Neural progenitor cell (in vitro differentiated cells): Measurements from ENCODE around the gene AFF3.
"Not testable (repeated sequence)": the region's sequence is repeated elsewhere in the genome, so short reads cannot be mapped to it uniquely, and the experiment has no call there.

Experiments
- EZH2 ChIP-seq: fragments of 200-600 bp; sonication (generic); IDR thresholded peaks from 2 replicates; pipeline ENCODE4 v1.6.1; 2017; ENCODE audit warnings: antibody characterized with exemption, mild to moderate bottlenecking, moderate library complexity
- EZH2phosphoT487 ChIP-seq: fragments of 200-600 bp; sonication (generic); IDR thresholded peaks from 2 replicates; pipeline ENCODE4 v1.6.1; 2017; ENCODE audit warnings: antibody characterized with exemption
- TF ChIP-seq, protein P1 (sequence below): fragments of 200-600 bp; sonication (generic); IDR thresholded peaks from 2 replicates; pipeline ENCODE4 v1.5.1; 2017; ENCODE audit warnings: antibody characterized with exemption, mild to moderate bottlenecking

DNA sequence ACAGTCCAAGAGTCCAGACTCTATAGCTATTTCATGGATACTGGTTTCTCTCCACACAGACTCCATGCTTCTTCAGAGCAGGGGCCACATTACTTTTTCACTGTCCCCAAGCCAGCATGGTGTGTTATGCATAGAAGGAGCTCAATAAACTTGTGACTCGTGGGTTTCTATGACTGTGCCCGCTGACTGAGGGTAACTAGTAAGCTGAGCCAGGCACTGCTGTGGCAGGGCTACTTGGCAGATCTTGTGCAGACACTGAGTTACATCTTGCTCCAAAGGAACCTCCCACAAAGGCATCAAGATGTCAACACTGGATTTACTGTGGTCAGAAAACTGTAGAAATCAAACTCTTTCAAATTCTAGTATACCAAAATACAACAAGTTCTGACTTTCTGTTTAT is 56.6 kb downstream of the AFF3 start:
- not testable (repeated sequence) for TF ChIP-seq EZH2phosphoT487, EZH2
- TF ChIP-seq, protein P1, sequence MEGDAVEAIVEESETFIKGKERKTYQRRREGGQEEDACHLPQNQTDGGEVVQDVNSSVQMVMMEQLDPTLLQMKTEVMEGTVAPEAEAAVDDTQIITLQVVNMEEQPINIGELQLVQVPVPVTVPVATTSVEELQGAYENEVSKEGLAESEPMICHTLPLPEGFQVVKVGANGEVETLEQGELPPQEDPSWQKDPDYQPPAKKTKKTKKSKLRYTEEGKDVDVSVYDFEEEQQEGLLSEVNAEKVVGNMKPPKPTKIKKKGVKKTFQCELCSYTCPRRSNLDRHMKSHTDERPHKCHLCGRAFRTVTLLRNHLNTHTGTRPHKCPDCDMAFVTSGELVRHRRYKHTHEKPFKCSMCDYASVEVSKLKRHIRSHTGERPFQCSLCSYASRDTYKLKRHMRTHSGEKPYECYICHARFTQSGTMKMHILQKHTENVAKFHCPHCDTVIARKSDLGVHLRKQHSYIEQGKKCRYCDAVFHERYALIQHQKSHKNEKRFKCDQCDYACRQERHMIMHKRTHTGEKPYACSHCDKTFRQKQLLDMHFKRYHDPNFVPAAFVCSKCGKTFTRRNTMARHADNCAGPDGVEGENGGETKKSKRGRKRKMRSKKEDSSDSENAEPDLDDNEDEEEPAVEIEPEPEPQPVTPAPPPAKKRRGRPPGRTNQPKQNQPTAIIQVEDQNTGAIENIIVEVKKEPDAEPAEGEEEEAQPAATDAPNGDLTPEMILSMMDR: not testable (repeated sequence)
